Endothelial cell of umbilical vein (primary cell): Measurements from ENCODE around the gene TCAP. TPM values are rescaled to one million over a fixed set of nuclear protein-coding genes. Genes with fewer than 3 reads are reported as not detected.

Experiments
- BruUV-seq: library from RNA; stranded (reverse); fragments of 400-500 nt; replicated peaks from 2 replicates; lab custom pipeline; 2021; lab: Mats Ljungman, UMichigan
- CTCF ChIA-PET: fragments of 300-600, 350-600 bp; sonication (Branson Sonifier 250); formaldehyde crosslinking; loops from one replicate; lab custom pipeline; 2021; ENCODE audit warnings: antibody characterized with exemption, inconsistent platforms; lab: Charles Lee
- POLR2A ChIA-PET: fragments of 300-600, 350-600 bp; sonication (Branson Sonifier 250); formaldehyde crosslinking; loops from one replicate; lab custom pipeline; 2021; ENCODE audit warnings: antibody characterized with exemption, inconsistent platforms; lab: Charles Lee
- DNase-seq: peaks from one replicate; pipeline ENCODE4 v3.0.0-alpha.2; 2011; ENCODE audit warnings: low read depth, low spot score
- FAIRE-seq: peaks from 2 replicates; lab custom pipeline; 2011; peaks lifted over from hg19 to GRCh38; lab: Jason Lieb, UNC
- H2AFZ ChIP-seq: 2 replicates; pipeline ENCODE4 v1.6.0; 2012; ENCODE audit warnings: low read depth, low read length, control low read depth, inconsistent platforms
- H3K27ac ChIP-seq: 2 replicates; pipeline ENCODE4 v1.5.1; 2011; ENCODE audit warnings: low read depth, mild to moderate bottlenecking, control low read depth, low read length, moderate library complexity; ENCODE audit not compliant: insufficient read depth
- H3K27me3 ChIP-seq, 2 experiments: 2 replicates each; pipeline versions ENCODE4 v1.6.0 to v1.6.1; 2011; ENCODE audit warnings: low read length in 2 of 2, mixed read lengths in 1 of 2; ENCODE audit not compliant: control insufficient read depth in 2 of 2, insufficient read depth in 2 of 2
- H3K36me3 ChIP-seq, 2 experiments: 2 replicates in 1 of 2; 3 replicates in 1 of 2; pipeline ENCODE4 v1.5.1; 2011; ENCODE audit warnings: low read length in 2 of 2, mild to moderate bottlenecking in 1 of 2, moderate library complexity in 1 of 2; ENCODE audit not compliant: control insufficient read depth in 2 of 2, insufficient read depth in 2 of 2; ENCODE audit errors: extremely low read depth in 1 of 2
- H3K4me1 ChIP-seq: 3 replicates; pipeline ENCODE4 v1.5.1; 2011; ENCODE audit warnings: mild to moderate bottlenecking, low read length; ENCODE audit not compliant: control insufficient read depth, insufficient read depth; ENCODE audit errors: extremely low read depth
- H3K4me2 ChIP-seq: 2 replicates; pipeline ENCODE4 v1.6.1; 2011; ENCODE audit warnings: low read length, control low read depth, mixed read lengths; ENCODE audit not compliant: insufficient read depth
- H3K4me3 ChIP-seq, 3 experiments: fragments of 200-600 bp in 1 of 3; sonication (generic), shearing (Covaris generic) in 1 of 3; replicated peaks in 1 of 3; 2 replicates each; pipeline ENCODE4 v1.5.1; 2011 to 2016; ENCODE audit warnings: control low read depth in 3 of 3, low read length in 3 of 3, mild to moderate bottlenecking in 2 of 3, inconsistent platforms in 1 of 3, low read depth in 1 of 3, moderate library complexity in 1 of 3; ENCODE audit not compliant: insufficient read depth in 1 of 3
- H3K79me2 ChIP-seq: 2 replicates; pipeline ENCODE4 v1.6.0; 2012; ENCODE audit warnings: low read length, inconsistent platforms; ENCODE audit not compliant: control insufficient read depth, insufficient read depth
- H3K9ac ChIP-seq: replicated peaks from 2 replicates; pipeline ENCODE3; 2011; ENCODE audit warnings: low read length, control low read depth; ENCODE audit not compliant: insufficient read depth; ENCODE audit errors: extremely low read depth
- H3K9me1 ChIP-seq: replicated peaks from 3 replicates; pipeline ENCODE4 v1.6.0; 2011; ENCODE audit warnings: mild to moderate bottlenecking, low read length; ENCODE audit not compliant: control insufficient read depth, insufficient read depth; ENCODE audit errors: extremely low read depth
- H3K9me3 ChIP-seq: replicated peaks from 2 replicates; pipeline ENCODE4 v1.5.1; 2012; ENCODE audit warnings: low read length, inconsistent platforms; ENCODE audit not compliant: control insufficient read depth, insufficient read depth
- H4K20me1 ChIP-seq: replicated peaks from 2 replicates; pipeline ENCODE3; 2011; ENCODE audit warnings: mild to moderate bottlenecking, low read length; ENCODE audit not compliant: control insufficient read depth, insufficient read depth; ENCODE audit errors: extremely low read depth
- CTCF ChIP-seq, 2 donors: IDR thresholded peaks; 1 replicate in 1 of 2; 2 replicates in 1 of 2; pipeline ENCODE4 v1.5.1; 2011; ENCODE audit warnings: low read length in 2 of 2, mild to moderate bottlenecking in 2 of 2, moderate library complexity in 2 of 2, control low read depth in 1 of 2, inconsistent platforms in 1 of 2, low read depth in 1 of 2; ENCODE audit not compliant: insufficient read depth in 1 of 2; ENCODE audit errors: extremely low read depth in 1 of 2
- EZH2 ChIP-seq: IDR thresholded peaks from 2 replicates; pipeline ENCODE4 v1.6.1; 2012; ENCODE audit warnings: borderline replicate concordance, low read depth, mild to moderate bottlenecking, moderate library complexity, low read length, inconsistent platforms; ENCODE audit not compliant: severe bottlenecking
- FOS ChIP-seq: IDR thresholded peaks from 2 replicates; pipeline ENCODE4 v1.6.1; 2011; ENCODE audit warnings: mild to moderate bottlenecking, low read length, moderate library complexity, borderline replicate concordance; ENCODE audit not compliant: insufficient read depth
- GATA2 ChIP-seq: IDR thresholded peaks from 2 replicates; pipeline ENCODE4 v1.7.0; 2011; ENCODE audit warnings: low read depth, mild to moderate bottlenecking, moderate library complexity, mixed read lengths, low read length; ENCODE audit not compliant: insufficient read length, insufficient read depth
- JUN ChIP-seq: IDR thresholded peaks from 2 replicates; pipeline ENCODE4 v1.6.1; 2011; ENCODE audit warnings: borderline replicate concordance, low read depth; ENCODE audit not compliant: insufficient read length, insufficient read depth
- MYC ChIP-seq: IDR thresholded peaks from one replicate; pipeline ENCODE4 v1.6.1; 2011; ENCODE audit warnings: mild to moderate bottlenecking, low read depth, low read length
- POLR2A ChIP-seq: IDR thresholded peaks from 2 replicates; pipeline ENCODE4 v1.6.1; 2012; ENCODE audit warnings: low read depth, mild to moderate bottlenecking, control low read depth, low read length
- POLR2AphosphoS5 ChIP-seq: IDR thresholded peaks from 2 replicates; pipeline ENCODE4 v1.6.1; 2012; ENCODE audit warnings: low read depth, mild to moderate bottlenecking, control low read depth, low read length, moderate library complexity; ENCODE audit not compliant: insufficient read depth
- dilution Hi-C: fragments of 300-500 bp; cut with MboI; formaldehyde crosslinking; loops from one replicate; pipeline ENCODE4 v1.15.0; 2019; ENCODE audit warnings: low sequenced_read_pairs; ENCODE audit not compliant: extremely low pct_ligation_motif_present
- intact Hi-C: fragments of 100-400 bp; cut with micrococcal nuclease; formaldehyde crosslinking; loops from one replicate; pipeline ENCODE4 v1.10.0; 2022
- polyA plus RNA-seq, 4 experiments: library from polyadenylated mRNA; depleted of rRNA in 3 of 4; stranded (reverse) in 3 of 4; unstranded in 1 of 4; fragments of >200 nt; gene quantifications; 2 replicates each; pipeline versions ENCODE4 v1.2.1 to v1.2.3, GENCODE V29; 2011 to 2012; ENCODE audit warnings: missing spikeins in 1 of 4
- total RNA-seq: library from RNA; stranded (reverse); gene quantifications from 2 replicates; pipeline ENCODE4 v1.2.3, GENCODE V29; 2021
- TF ChIP-seq, protein P1 (sequence below): IDR thresholded peaks from 2 replicates; pipeline ENCODE4 v1.6.1; 2011; ENCODE audit not compliant: insufficient read depth, insufficient read length

The TCAP gene
- total and polyA plus RNA-seq, 2 donors (not counting 3 experiments of a cell fraction or from before 2014, with no cell fraction given): 0.51 to 0.93 TPM

DNA sequence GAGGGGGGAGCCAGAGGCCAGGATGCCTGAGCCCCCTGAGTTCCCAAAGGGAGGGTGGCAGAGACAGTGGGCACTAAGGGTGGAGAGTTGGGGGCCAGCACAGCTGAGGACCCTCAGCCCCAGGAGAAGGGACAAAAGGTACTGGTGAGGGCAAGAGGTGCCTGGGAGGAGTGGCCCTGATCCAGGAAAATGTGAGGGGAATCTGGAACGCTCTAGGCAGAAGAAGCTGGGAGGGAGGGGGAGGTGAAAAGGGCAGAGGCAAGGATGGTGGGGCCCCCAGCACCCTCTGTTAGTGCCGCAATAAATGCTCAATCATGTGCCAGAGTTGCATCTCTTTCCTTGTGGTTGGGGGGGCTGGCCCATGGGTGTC lies 1.1 kb downstream of the TCAP start:
- no peak for DNase-seq
- dilution Hi-C loops: no loop called here
- H3K4me1 ChIP-seq: no peaks in the 10 kb centered on the region
- POLR2A ChIA-PET: no interaction called here
- no peaks in the 10 kb centered on the region for H3K9me1 ChIP-seq
- no peak overlapping the region for H3K4me2 ChIP-seq
- no peak overlapping the region for H2AFZ ChIP-seq
- BruUV-seq: no TSS peak
- TF ChIP-seq CTCF (IDR thresholded peaks at IDR 0.05; ENCODE audit: extremely low read depth in 1 of 2, insufficient read depth in 1 of 2, low read depth in 1 of 2, low read length in 2 of 2) (no peak), EZH2 (no peak), JUN (no peak), MYC (no peak), POLR2A (no peak), FOS (no peak), POLR2AphosphoS5 (no peak), GATA2 (no peak)
- TF ChIP-seq, protein P1, sequence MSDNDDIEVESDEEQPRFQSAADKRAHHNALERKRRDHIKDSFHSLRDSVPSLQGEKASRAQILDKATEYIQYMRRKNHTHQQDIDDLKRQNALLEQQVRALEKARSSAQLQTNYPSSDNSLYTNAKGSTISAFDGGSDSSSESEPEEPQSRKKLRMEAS: no peak
- H3K27me3 ChIP-seq: peaks cover 6 to 10% of the 10 kb centered on the region in 2 experiments
- H3K79me2 ChIP-seq: no peaks in the 10 kb centered on the region
- no peaks in the 10 kb centered on the region for H3K9me3 ChIP-seq
- intact Hi-C loops: no loop called here
- no peaks in the 10 kb centered on the region for H4K20me1 ChIP-seq
- H3K36me3 ChIP-seq: no peaks in the 10 kb centered on the region
- no peak for FAIRE-seq
- no peak overlapping the region for H3K27ac ChIP-seq
- no peak overlapping the region for H3K4me3 ChIP-seq
- CTCF ChIA-PET: interaction anchor here (0.6 to 13.1 kb wide), 8 partner anchors 9 to 119 kb away, joined by 3 to 291 read pairs (median 6); no protein-coding TSS in a partner anchor
- no peak overlapping the region for H3K9ac ChIP-seq
